H9 (cell line): ENCODE measurements around the gene GPBP1L1. TPM values are rescaled to one million over a fixed set of nuclear protein-coding genes. Genes with fewer than 3 reads are reported as not detected.

Source experiments
- DNase-seq: peaks from one replicate; pipeline ENCODE4 v3.0.0-alpha.2; 2017
- H2AFZ ChIP-seq: one replicate; pipeline ENCODE4 v1.6.1; 2013; ENCODE audit warnings: mild to moderate bottlenecking, low read length, control low read depth, moderate library complexity
- H2AK5ac ChIP-seq: 2 replicates; pipeline ENCODE4 v1.6.1; 2013; ENCODE audit warnings: low read length, control low read depth, mixed read lengths; ENCODE audit not compliant: insufficient read length
- H2BK120ac ChIP-seq: one replicate; pipeline ENCODE4 v1.6.1; 2013; ENCODE audit warnings: low read depth, mild to moderate bottlenecking, low read length, control low read depth, inconsistent platforms; ENCODE audit not compliant: poor library complexity, severe bottlenecking
- H2BK12ac ChIP-seq: 2 replicates; pipeline ENCODE4 v1.6.1; 2013; ENCODE audit warnings: low read length, control low read depth, mixed read lengths, low read depth; ENCODE audit not compliant: insufficient read length
- H2BK15ac ChIP-seq: 2 replicates; pipeline ENCODE4 v1.6.1; 2013; ENCODE audit warnings: low read depth, low read length, control low read depth
- H2BK20ac ChIP-seq: one replicate; pipeline ENCODE4 v1.6.1; 2013; ENCODE audit warnings: low read depth, mild to moderate bottlenecking, low read length, control low read depth, inconsistent platforms; ENCODE audit not compliant: poor library complexity, severe bottlenecking
- H2BK5ac ChIP-seq: 2 replicates; pipeline ENCODE4 v1.6.1; 2013; ENCODE audit warnings: low read length, control low read depth, mixed read lengths; ENCODE audit not compliant: insufficient read length
- H3K14ac ChIP-seq: 2 replicates; pipeline ENCODE4 v1.6.1; 2013; ENCODE audit warnings: low read length, control low read depth; ENCODE audit not compliant: insufficient read depth
- H3K18ac ChIP-seq: 2 replicates; pipeline ENCODE4 v1.6.1; 2013; ENCODE audit warnings: low read depth, mild to moderate bottlenecking, mixed read lengths, low read length, control low read depth; ENCODE audit not compliant: insufficient read length
- H3K23ac ChIP-seq: 2 replicates; pipeline ENCODE4 v1.6.1; 2013; ENCODE audit warnings: low read length, control low read depth, mixed read lengths, low read depth; ENCODE audit not compliant: insufficient read length
- H3K23me2 ChIP-seq: 2 replicates; pipeline ENCODE4 v1.6.1; 2013; ENCODE audit warnings: low read depth, mild to moderate bottlenecking, mixed read lengths, low read length, control low read depth; ENCODE audit not compliant: insufficient read length, poor library complexity, severe bottlenecking
- H3K27ac ChIP-seq: 2 replicates; pipeline ENCODE4 v1.5.1; 2013; ENCODE audit warnings: low read length, control low read depth, mixed read lengths, low read depth; ENCODE audit not compliant: insufficient read length
- H3K27me3 ChIP-seq: 2 replicates; pipeline ENCODE4 v1.6.1; 2013; ENCODE audit warnings: low read length, control low read depth, inconsistent platforms; ENCODE audit not compliant: insufficient read depth
- H3K4ac ChIP-seq: 2 replicates; pipeline ENCODE4 v1.6.1; 2013; ENCODE audit warnings: low read depth, mild to moderate bottlenecking, control low read depth, inconsistent platforms, low read length, moderate library complexity
- H3K4me1 ChIP-seq: 2 replicates; pipeline ENCODE4 v1.6.1; 2013; ENCODE audit warnings: low read length, control low read depth, inconsistent platforms; ENCODE audit not compliant: insufficient read depth
- H3K4me2 ChIP-seq: 2 replicates; pipeline ENCODE4 v1.6.1; 2013; ENCODE audit warnings: low read length, control low read depth, mixed read lengths; ENCODE audit not compliant: insufficient read length, insufficient read depth
- H3K56ac ChIP-seq: 2 replicates; pipeline ENCODE4 v1.6.1; 2013; ENCODE audit warnings: low read depth, mild to moderate bottlenecking, mixed read lengths, low read length, control low read depth; ENCODE audit not compliant: insufficient read length
- H3K79me1 ChIP-seq: 2 replicates; pipeline ENCODE4 v1.6.1; 2013; ENCODE audit warnings: low read depth, mild to moderate bottlenecking, moderate library complexity, low read length, control low read depth, inconsistent platforms; ENCODE audit not compliant: insufficient read depth, poor library complexity, severe bottlenecking
- H3K79me2 ChIP-seq: 2 replicates; pipeline ENCODE4 v1.6.1; 2013; ENCODE audit warnings: low read length, control low read depth, inconsistent platforms; ENCODE audit not compliant: insufficient read depth
- H3K9ac ChIP-seq: 2 replicates; pipeline ENCODE4 v1.6.1; 2013; ENCODE audit warnings: low read length, control low read depth, mixed read lengths; ENCODE audit not compliant: insufficient read length; ENCODE audit errors: extremely low read depth
- H3K9me3 ChIP-seq: one replicate; pipeline ENCODE4 v1.6.1; 2013; ENCODE audit warnings: low read depth, low read length, inconsistent platforms; ENCODE audit not compliant: control insufficient read depth
- H3T11ph ChIP-seq: one replicate; pipeline ENCODE4 v1.6.1; 2013; ENCODE audit warnings: mild to moderate bottlenecking, low read length, control low read depth, inconsistent platforms
- H4K20me1 ChIP-seq: one replicate; pipeline ENCODE4 v1.6.1; 2013; ENCODE audit not compliant: control insufficient read depth, insufficient read length, insufficient read depth
- H4K5ac ChIP-seq: 2 replicates; pipeline ENCODE4 v1.6.1; 2013; ENCODE audit warnings: low read depth, mild to moderate bottlenecking, mixed read lengths, low read length, control low read depth; ENCODE audit not compliant: insufficient read length
- H4K8ac ChIP-seq: replicated peaks from 2 replicates; pipeline ENCODE4 v1.6.1; 2013; ENCODE audit warnings: low read length, control low read depth, mixed read lengths, low read depth; ENCODE audit not compliant: insufficient read length
- H4K91ac ChIP-seq: 2 replicates; pipeline ENCODE4 v1.6.1; 2013; ENCODE audit warnings: low read depth, mild to moderate bottlenecking, moderate library complexity, mixed read lengths, low read length, control low read depth; ENCODE audit not compliant: insufficient read length
- H3K27ac Mint-ChIP-seq, 3 experiments: 2 replicates in 2 of 3; 3 replicates in 1 of 3; pipeline ENCODE4 v1.8.0; 2020 to 2021; ENCODE audit warnings: mixed read lengths in 3 of 3, mild to moderate bottlenecking in 1 of 3, moderate library complexity in 1 of 3
- H3K27me3 Mint-ChIP-seq: 2 replicates; pipeline ENCODE4 v1.8.0; 2021; ENCODE audit warnings: low read depth, mild to moderate bottlenecking, moderate library complexity, mixed read lengths
- H3K36me3 Mint-ChIP-seq, 3 experiments: 2 replicates in 2 of 3; 3 replicates in 1 of 3; pipeline ENCODE4 v1.8.0; 2020 to 2021; ENCODE audit warnings: low read depth in 3 of 3, mixed read lengths in 3 of 3; ENCODE audit not compliant: insufficient read depth in 1 of 3
- H3K4me1 Mint-ChIP-seq, 2 experiments: 2 replicates each; pipeline ENCODE4 v1.8.0; 2020; ENCODE audit warnings: mixed read lengths in 2 of 2
- H3K4me3 Mint-ChIP-seq, 2 experiments: 2 replicates in 1 of 2; 3 replicates in 1 of 2; pipeline ENCODE4 v1.8.0; 2020 to 2021; ENCODE audit warnings: mild to moderate bottlenecking in 2 of 2, mixed read lengths in 2 of 2, moderate library complexity in 1 of 2
- H3K9me3 Mint-ChIP-seq, 2 experiments: 2 replicates in 1 of 2; 3 replicates in 1 of 2; pipeline ENCODE4 v1.8.0; 2020; ENCODE audit warnings: mild to moderate bottlenecking in 2 of 2, mixed read lengths in 2 of 2, moderate library complexity in 1 of 2
- WGBS: extraction: QIAGEN DNeasy Blood & Tissue Kit; methylation state at CpG from one replicate; pipeline ENCODE4 v1.1.7; 2013; ENCODE audit warnings: missing lambda C conversion rate, low lambda C conversion rate, mixed read lengths; ENCODE audit not compliant: insufficient read length; ENCODE audit errors: extremely low coverage; 5-methylcytosine and 5-hydroxymethylcytosine counted together
- total RNA-seq: library from RNA; stranded (reverse); gene quantifications from 2 replicates; pipeline ENCODE4 v1.2.1, GENCODE V29; 2021
- TF ChIP-seq, protein P1 (sequence below): fragments of 200-600 bp; sonication (generic); conservative IDR thresholded peaks from 3 replicates; pipeline ENCODE4 v1.8.0; 2021; ENCODE audit warnings: antibody characterized with exemption, mild to moderate bottlenecking

The GPBP1L1 gene
- total RNA-seq, 1 experiment from 2014 or later: 115 TPM

GRCh38 chr1:45589861-45590260 lies 96.5 kb downstream of the GPBP1L1 start:
- H3K23ac ChIP-seq: no peak overlapping the region
- DNase-seq: no peak
- no peak overlapping the region for H3K4ac ChIP-seq
- H3K36me3 Mint-ChIP-seq: peaks cover 52 to 75% (median 74%) of the 10 kb centered on the region in 3 experiments
- H3K9ac ChIP-seq: no peak overlapping the region
- H3K14ac ChIP-seq: no peak overlapping the region
- H3K23me2 ChIP-seq: peaks cover 6% of the 10 kb centered on the region
- no peak overlapping the region for H2BK15ac ChIP-seq
- H3K27me3 ChIP-seq: no peaks in the 10 kb centered on the region
- no peak overlapping the region for H3K4me3 Mint-ChIP-seq
- H3K4me2 ChIP-seq: no peak overlapping the region
- H3K56ac ChIP-seq: no peak overlapping the region
- H3K9me3 ChIP-seq: no peaks in the 10 kb centered on the region
- H3K27ac ChIP-seq: no peak overlapping the region
- no peak overlapping the region for H3T11ph ChIP-seq
- peaks cover under 1% of the 10 kb centered on the region; the same call in 1 of the 2 replicates for H3K27me3 Mint-ChIP-seq
- H3K18ac ChIP-seq: no peak overlapping the region
- H2BK5ac ChIP-seq: no peak overlapping the region
- H2BK120ac ChIP-seq: no peak overlapping the region
- H2AK5ac ChIP-seq: no peak overlapping the region
- H3K4me1 Mint-ChIP-seq: peaks cover 25 to 30% of the 10 kb centered on the region in 2 experiments
- no peak overlapping the region for H4K8ac ChIP-seq
- H4K5ac ChIP-seq: no peak overlapping the region
- TF ChIP-seq, protein P1, sequence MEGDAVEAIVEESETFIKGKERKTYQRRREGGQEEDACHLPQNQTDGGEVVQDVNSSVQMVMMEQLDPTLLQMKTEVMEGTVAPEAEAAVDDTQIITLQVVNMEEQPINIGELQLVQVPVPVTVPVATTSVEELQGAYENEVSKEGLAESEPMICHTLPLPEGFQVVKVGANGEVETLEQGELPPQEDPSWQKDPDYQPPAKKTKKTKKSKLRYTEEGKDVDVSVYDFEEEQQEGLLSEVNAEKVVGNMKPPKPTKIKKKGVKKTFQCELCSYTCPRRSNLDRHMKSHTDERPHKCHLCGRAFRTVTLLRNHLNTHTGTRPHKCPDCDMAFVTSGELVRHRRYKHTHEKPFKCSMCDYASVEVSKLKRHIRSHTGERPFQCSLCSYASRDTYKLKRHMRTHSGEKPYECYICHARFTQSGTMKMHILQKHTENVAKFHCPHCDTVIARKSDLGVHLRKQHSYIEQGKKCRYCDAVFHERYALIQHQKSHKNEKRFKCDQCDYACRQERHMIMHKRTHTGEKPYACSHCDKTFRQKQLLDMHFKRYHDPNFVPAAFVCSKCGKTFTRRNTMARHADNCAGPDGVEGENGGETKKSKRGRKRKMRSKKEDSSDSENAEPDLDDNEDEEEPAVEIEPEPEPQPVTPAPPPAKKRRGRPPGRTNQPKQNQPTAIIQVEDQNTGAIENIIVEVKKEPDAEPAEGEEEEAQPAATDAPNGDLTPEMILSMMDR: no peak
- no peak overlapping the region for H4K91ac ChIP-seq
- H3K79me2 ChIP-seq: peaks cover 79% of the 10 kb centered on the region
- H3K9me3 Mint-ChIP-seq: peaks cover 0 to 1% of the 10 kb centered on the region in 2 experiments; a peak in 2 of 5 replicates
- no peak overlapping the region for H2AFZ ChIP-seq
- H2BK20ac ChIP-seq: no peak overlapping the region
- no peak overlapping the region for H2BK12ac ChIP-seq
- H3K27ac Mint-ChIP-seq: 0 out of 7 replicates have a peak overlapping the region, but pooled peaks of 1 of the 3 experiments have one; percentile 32
- WGBS: no CpG with 5 or more reads among the region's 1 CpG
- peaks cover 16% of the 10 kb centered on the region for H3K79me1 ChIP-seq
- H3K4me1 ChIP-seq: no peaks in the 10 kb centered on the region; the same call in 1 of the 2 replicates
- H4K20me1 ChIP-seq: no peaks in the 10 kb centered on the region
